Esophagus squamous epithelium (tissue), 5 donors: ENCODE measurements around the gene KIF26A. TPM values are rescaled to one million over a fixed set of nuclear protein-coding genes. Genes with fewer than 3 reads are reported as not detected.

ENCODE experiments used
- DNase-seq: peaks from one replicate; lab custom pipeline; 2025; lab: John Stamatoyannopoulos, UW
- H3K27ac ChIP-seq, 4 donors: fragments of 200-600 bp; sonication (generic); one replicate each; pipeline ENCODE4 v1.5.1; 2016 to 2019; ENCODE audit warnings: mild to moderate bottlenecking in 1 of 4
- H3K27me3 ChIP-seq, 4 donors: fragments of 200-600 bp; sonication (generic); 1 replicate in 3 of 4; 2 replicates in 1 of 4; pipeline versions ENCODE4 v1.5.1 to v1.6.0; 2017 to 2021; ENCODE audit warnings: antibody characterized with exemption in 1 of 4
- H3K36me3 ChIP-seq, 3 donors: fragments of 200-600 bp; sonication (generic); one replicate each; pipeline ENCODE4 v1.5.1; 2016 to 2019
- H3K4me1 ChIP-seq, 3 donors: fragments of 200-600 bp; sonication (generic); one replicate each; pipeline ENCODE4 v1.5.1; 2017 to 2019
- H3K4me3 ChIP-seq, 4 donors: fragments of 200-600 bp; sonication (generic); 1 replicate in 3 of 4; 2 replicates in 1 of 4; pipeline ENCODE4 v1.5.1; 2016 to 2019; ENCODE audit warnings: mild to moderate bottlenecking in 2 of 4, moderate library complexity in 1 of 4
- H3K9me3 ChIP-seq, 3 donors: fragments of 200-600 bp; sonication (generic); one replicate each; pipeline ENCODE4 v1.5.1; 2016 to 2019
- POLR2A ChIP-seq, 4 donors: fragments of 450-650 bp; IDR thresholded peaks; one replicate each; pipeline ENCODE4 v1.6.1; 2017; ENCODE audit warnings: antibody characterized with exemption in 4 of 4, mild to moderate bottlenecking in 4 of 4, moderate library complexity in 3 of 4
- WGBS, 2 donors: methylation state at CpG; one replicate each; pipeline ENCODE4 v1.1.5; 2018; 5-methylcytosine and 5-hydroxymethylcytosine counted together
- intact Hi-C: fragments of 100-400 bp; cut with DNase I; formaldehyde crosslinking; loops from one replicate; pipeline ENCODE4 v1.15.0; 2022
- total RNA-seq, 4 donors: library from RNA; depleted of rRNA; stranded (reverse); fragments of >200 nt; gene quantifications; one replicate each; pipeline ENCODE4 v1.1.0, GENCODE V29; 2016
- TF ChIP-seq, protein P1 (sequence below), 6 experiments: fragments of 450-650 bp in 4 of 6; fragments of 200-600 bp in 2 of 6; sonication (generic) in 2 of 6; IDR thresholded peaks; one replicate each; pipeline ENCODE4 v1.5.1; 2016 to 2019; ENCODE audit warnings: antibody characterized with exemption in 6 of 6, mild to moderate bottlenecking in 4 of 6, moderate library complexity in 4 of 6
- donor health status: DM: yes; HTN: yes; CAD: no.

Gene KIF26A
- total RNA-seq, 4 donors from 2014 or later = 0.80 to 2.7 (median 0.96) TPM

DNA sequence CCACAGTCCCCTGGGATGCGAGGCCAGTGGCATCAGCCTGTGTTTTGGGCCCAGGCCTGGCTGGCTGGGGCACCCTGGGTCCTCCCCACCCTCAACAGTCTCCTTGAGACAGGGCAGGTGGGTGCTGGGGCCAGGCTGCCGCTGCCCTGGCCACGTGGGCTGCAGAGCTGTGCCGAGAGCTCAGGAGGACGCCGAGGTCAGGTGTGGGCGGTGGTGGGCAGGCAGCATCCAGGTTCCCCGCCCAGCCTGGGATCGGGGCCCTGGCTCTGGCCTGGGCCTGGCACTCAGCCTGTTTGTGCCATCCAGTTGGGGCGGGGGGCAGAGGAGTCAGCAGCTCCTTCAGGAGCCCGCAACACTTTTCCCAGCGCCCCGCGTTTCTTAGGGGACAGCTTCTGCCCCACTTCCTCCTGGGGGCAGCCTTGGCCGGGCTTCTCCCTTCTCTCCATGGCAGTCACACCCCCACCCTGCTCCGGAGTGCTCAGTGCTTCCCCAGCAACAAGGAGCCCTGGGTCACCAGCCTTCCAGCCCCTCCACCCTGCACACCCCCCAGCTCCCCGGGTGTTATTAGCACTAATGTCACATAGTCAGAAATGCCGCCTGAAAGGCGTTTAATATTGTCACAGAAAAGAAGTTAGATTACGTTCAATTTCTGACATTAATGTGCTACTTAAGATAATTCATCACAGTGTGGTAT, 30.8 kb downstream of the KIF26A start:
- Histone ChIP-seq H3K4me1 (peaks cover 0 to 13% (median 0%) of the 10 kb centered on the region in 3 donors), H3K4me3 (no peak overlapping the region), H3K9me3 (no peaks in the 10 kb centered on the region), H3K27me3 (peaks cover 0 to 45% (median 0%) of the 10 kb centered on the region in 4 donors), H3K27ac (no peak overlapping the region), H3K36me3 (peaks cover 0 to 3% (median 0%) of the 10 kb centered on the region in 3 donors)
- no peak for DNase-seq
- TF ChIP-seq POLR2A (IDR thresholded peaks at IDR 0.05) = no peak
- TF ChIP-seq, protein P1, sequence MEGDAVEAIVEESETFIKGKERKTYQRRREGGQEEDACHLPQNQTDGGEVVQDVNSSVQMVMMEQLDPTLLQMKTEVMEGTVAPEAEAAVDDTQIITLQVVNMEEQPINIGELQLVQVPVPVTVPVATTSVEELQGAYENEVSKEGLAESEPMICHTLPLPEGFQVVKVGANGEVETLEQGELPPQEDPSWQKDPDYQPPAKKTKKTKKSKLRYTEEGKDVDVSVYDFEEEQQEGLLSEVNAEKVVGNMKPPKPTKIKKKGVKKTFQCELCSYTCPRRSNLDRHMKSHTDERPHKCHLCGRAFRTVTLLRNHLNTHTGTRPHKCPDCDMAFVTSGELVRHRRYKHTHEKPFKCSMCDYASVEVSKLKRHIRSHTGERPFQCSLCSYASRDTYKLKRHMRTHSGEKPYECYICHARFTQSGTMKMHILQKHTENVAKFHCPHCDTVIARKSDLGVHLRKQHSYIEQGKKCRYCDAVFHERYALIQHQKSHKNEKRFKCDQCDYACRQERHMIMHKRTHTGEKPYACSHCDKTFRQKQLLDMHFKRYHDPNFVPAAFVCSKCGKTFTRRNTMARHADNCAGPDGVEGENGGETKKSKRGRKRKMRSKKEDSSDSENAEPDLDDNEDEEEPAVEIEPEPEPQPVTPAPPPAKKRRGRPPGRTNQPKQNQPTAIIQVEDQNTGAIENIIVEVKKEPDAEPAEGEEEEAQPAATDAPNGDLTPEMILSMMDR (IDR thresholded peaks at IDR 0.05) = no peak
- intact Hi-C loops = no loop called here
- 55 to 89% methylated on average over 3 of the region's 20 CpGs for WGBS, 2 donors

DNA sequence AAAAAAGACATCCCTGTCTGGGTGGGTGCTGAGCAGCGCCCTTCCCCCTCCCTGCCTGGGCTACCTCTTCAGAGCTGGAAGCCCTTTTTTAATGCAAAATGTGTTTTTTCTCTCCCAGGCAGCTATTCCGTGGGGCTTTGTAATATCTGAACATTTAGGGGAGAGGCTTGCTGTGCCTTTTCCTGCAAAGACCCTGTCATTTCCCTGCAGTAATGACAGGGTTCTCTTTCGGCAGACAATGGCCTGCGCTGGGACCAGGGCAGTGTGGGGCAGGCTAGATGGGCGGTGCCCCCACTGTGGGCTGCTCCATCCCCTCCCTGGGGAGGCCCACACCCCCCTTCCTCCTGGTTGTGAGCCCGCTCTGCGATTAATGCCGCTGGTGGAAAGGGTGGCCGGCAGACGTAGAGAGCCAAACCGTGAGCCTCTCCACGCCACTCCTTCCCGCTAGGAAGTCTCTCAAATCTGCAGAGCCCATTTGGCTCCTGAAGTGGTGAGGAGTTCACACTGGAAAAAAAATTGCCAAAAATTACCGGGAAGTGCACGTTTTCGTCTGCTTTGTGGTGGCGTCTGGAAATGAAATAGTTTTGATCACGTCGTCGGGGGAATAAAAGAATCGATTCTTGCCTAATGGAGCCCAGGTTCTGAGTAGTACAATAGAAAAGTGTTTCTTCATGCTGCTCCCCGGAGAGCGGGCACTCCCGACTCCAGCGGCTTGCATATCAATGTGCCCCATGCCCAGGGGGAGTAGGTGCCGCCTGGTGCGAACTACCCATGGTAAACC, 31.5 kb downstream of the KIF26A start:
- 69 to 71% methylated on average over 19 to 21 of the region's 27 CpGs for WGBS, 2 donors

DNA sequence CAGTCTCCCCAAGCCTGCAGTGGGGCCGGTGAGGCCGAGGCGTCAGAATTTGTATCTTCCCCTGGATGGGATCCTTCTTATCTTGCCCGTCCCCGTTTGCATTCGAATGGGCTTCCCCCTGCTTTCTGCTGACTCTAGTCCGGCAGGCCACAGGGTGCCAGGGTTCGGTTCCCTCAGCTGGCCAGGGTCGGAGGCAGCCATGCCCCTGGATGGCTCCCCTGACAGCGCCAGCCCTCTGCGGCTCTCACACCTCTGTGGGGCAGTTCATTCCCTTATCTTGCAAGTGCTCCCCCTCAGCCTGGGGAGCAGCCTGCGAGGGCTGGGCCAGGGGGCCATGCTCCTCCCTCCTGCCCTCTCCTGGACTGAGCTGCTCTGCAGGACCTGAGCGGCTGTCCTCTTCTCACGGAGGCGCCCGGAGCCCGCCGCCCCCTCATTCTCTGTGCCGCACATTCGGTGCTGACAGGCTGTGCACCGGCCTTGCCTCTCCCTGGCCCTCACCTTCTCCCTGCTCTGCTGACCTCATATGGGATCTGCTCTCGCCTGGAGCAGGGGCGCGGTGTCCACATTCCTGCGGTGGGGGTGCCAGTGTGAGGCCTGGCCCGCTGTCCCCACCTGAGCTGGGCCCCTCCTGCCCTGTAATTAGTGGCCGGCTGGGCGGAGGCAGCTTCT, 32.8 kb downstream of the KIF26A start:
- peaks cover 0 to 8% (median 0%) of the 10 kb centered on the region in 3 donors for H3K36me3 ChIP-seq
- no peak overlapping the region for H3K4me3 ChIP-seq
- no peak for DNase-seq
- no peaks in the 10 kb centered on the region for H3K9me3 ChIP-seq
- H3K27me3 ChIP-seq = peaks cover 0 to 45% (median 0%) of the 10 kb centered on the region in 4 donors
- WGBS, 2 donors = 65 to 76% methylated on average over 7 to 8 of the region's 28 CpGs
- peaks cover 0 to 13% (median 0%) of the 10 kb centered on the region in 3 donors for H3K4me1 ChIP-seq
- intact Hi-C loops = no loop called here
- no peak for TF ChIP-seq POLR2A (IDR thresholded peaks at IDR 0.05)
- TF ChIP-seq, protein P1 (IDR thresholded peaks at IDR 0.05) = no peak
- H3K27ac ChIP-seq = no peak overlapping the region

More for the DNA sequence above, 31.5 kb downstream of the KIF26A start:
- intact Hi-C loops = no loop called here
- DNase-seq = no peak
- H3K27ac ChIP-seq = no peak overlapping the region
- H3K27me3 ChIP-seq = peaks cover 0 to 45% (median 0%) of the 10 kb centered on the region in 4 donors
- no peak for TF ChIP-seq POLR2A (IDR thresholded peaks at IDR 0.05)
- TF ChIP-seq, protein P1 (IDR thresholded peaks at IDR 0.05) = no peak
- H3K4me1 ChIP-seq = peaks cover 0 to 13% (median 0%) of the 10 kb centered on the region in 3 donors
- H3K4me3 ChIP-seq = no peak overlapping the region
- H3K9me3 ChIP-seq = no peaks in the 10 kb centered on the region
- peaks cover 0 to 8% (median 0%) of the 10 kb centered on the region in 3 donors for H3K36me3 ChIP-seq

DNA sequence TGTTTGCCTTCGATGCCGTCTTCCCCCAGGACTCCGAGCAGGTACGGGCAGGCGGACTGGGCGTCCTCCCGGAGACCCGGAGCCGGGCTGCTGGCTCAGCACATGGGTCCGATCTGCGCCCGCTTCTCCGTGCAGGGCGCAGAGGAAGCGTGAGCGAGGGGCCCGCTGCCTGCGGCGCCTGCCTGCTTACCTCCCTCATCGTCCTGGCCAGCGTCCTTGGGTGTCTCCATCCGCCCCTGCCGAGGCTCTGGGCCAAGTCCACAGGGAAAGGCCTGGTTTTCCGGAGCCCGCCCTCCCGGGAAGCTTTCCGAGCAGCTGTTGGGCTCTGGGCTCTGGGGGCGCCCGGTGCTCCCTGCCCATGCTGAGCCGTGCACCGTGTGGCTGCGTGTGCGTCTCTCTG, 33.5 kb downstream of the KIF26A start:
- Histone ChIP-seq H3K36me3 (peaks cover 0 to 8% (median 0%) of the 10 kb centered on the region in 3 donors), H3K4me3 (peak overlapping the region in 2 of 4 donors; percentile 2 to 23), H3K27ac (no peak overlapping the region), H3K4me1 (peaks cover 0 to 13% (median 0%) of the 10 kb centered on the region in 3 donors), H3K9me3 (no peaks in the 10 kb centered on the region), H3K27me3 (peaks cover 0 to 45% (median 0%) of the 10 kb centered on the region in 4 donors)
- no peak for TF ChIP-seq POLR2A (IDR thresholded peaks at IDR 0.05)
- TF ChIP-seq, protein P1 (IDR thresholded peaks at IDR 0.05) = no peak
- intact Hi-C loops = no loop called here
- WGBS, 2 donors = 34% methylated on average over 11 of the region's 33 CpGs; no CpG with 5 or more reads in 1 of the 2 donors
- DNase-seq = no peak
